NCI-H2171 treated with DMSO at 0.1 percent for 48 hours (cell line): ENCODE data around the gene SPATA13.

ENCODE experiments used
- DNase-seq: peaks from one replicate; lab custom pipeline; 2025; lab: John Stamatoyannopoulos, UW

The SPATA13 gene

GRCh38 chr13:24141333-24141910 lies 19.1 kb upstream of the SPATA13 start:
- DNase-seq: no peak

- no peak for DNase-seq
Measured at GRCh38 chr13:24142453-24142852, 18.1 kb upstream of the SPATA13 start.

- DNase-seq: no peak
Measured at GRCh38 chr13:24142886-24143285, 17.6 kb upstream of the SPATA13 start.

GRCh38 chr13:24145240-24145639 lies 15.3 kb upstream of the SPATA13 start:
- no peak for DNase-seq

- DNase-seq: no peak
Measured at GRCh38 chr13:24145674-24146073, 14.8 kb upstream of the SPATA13 start.

DNA sequence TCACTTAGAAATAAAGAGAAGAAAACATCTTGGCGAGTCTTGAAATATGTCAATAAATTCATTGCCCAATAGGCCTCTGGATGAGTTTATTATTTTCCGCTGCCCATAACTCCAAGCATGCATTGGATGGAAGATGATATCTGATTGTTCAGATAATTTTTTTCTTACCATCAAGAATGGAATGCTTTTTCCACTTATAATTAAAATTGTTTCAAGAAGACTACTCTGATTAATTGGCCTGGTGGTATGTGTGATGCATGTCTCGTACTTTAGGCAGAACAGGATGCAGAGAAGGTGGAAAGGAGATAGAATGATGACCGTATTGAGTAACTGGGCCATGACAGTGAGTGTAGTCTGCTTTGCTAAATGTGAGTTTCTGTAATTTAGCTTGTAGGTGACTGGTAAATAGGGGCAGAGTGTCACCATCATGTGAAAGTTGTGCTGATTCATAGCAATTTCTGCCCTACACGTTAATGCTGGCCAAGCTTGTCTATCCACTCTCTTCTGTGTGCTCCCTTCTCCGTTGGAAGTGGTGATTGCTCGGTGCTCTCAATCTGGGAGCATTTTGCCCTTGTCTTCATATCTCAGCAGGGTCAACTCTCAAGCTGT lies 13.5 kb upstream of the SPATA13 start:
- no peak for DNase-seq

- no peak for DNase-seq
Measured at GRCh38 chr13:24147570-24147963, 13.0 kb upstream of the SPATA13 start.

DNA sequence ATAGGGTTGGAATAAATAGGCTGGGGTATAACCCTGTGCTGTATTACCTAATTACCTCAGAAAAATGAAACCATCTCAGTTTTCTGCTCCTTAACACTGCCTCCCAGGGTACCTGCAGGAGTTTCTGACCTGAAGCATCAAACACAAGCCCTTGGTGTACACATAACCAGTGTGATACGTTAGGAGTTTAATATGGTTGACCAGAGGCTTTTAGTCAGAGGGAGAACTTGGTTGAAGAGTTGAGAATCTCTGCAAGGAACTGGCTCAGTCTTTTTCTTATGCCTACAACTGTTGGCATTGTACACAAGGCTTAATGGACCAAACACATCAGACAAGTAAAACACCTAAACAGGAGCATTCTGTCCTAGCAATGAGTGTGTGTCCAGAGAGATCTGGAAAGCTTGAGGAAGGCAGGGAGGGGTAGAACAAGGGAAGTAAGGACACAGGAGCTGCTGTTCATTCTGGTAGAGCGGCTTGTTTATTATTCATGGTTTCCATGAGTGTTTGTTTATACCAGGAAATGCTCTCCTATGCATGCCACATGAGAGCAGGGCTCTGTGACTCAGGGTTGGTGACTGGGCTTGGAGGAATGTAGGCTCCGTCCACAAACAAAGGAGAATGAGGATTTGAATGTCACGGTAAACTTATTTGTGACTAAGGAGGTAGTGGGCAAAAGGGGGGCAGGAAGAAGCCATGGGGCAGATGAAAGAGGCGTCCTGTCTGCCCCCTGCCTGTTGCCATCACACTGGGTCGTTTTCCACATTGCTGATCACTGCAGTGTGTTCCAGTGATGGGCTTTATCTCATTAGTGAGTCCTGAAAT lies 11.9 kb upstream of the SPATA13 start:
- DNase-seq: no peak

DNA sequence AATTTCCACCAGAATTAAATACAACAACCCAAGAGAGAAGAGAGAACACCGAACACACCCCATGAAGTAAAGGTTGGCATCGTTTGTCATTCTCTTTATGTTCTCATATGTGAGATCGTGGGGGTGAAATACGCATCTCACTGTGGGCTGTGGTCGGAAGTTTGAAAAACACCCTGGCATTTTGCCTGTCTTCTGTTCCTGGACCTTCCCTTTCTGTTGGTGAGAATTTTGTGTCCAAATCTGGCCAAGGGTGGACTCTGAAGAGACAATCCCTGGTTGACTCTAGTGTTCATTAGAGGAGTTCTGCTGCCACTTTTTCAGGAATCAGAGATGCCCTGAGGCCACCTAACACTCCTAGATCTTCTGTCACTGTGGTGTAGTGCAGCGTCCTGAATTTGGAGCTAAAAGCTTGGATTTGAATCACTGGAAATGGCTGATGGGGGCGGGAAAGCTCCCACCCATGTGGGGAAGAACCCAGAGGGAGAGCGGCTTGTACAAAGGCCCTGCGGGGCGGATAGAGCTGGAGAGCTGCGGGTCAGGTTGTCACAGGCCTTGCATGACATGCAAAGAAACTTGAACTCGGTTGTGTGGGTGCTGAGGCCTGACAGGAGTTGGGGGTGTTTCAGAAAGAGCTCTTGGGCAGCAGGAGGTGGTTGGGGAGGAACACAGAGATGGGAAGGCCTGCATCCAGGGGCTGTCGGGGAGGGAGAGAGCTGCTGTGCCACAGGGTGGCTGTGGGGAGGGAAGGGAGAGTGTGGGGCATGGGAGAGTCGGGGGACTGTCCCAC lies 11.1 kb upstream of the SPATA13 start:
- no peak for DNase-seq

- no peak for DNase-seq
Measured at GRCh38 chr13:24150572-24150971, 9.9 kb upstream of the SPATA13 start.

- no peak for DNase-seq
Measured at GRCh38 chr13:24151864-24152263, 8.7 kb upstream of the SPATA13 start.

DNA sequence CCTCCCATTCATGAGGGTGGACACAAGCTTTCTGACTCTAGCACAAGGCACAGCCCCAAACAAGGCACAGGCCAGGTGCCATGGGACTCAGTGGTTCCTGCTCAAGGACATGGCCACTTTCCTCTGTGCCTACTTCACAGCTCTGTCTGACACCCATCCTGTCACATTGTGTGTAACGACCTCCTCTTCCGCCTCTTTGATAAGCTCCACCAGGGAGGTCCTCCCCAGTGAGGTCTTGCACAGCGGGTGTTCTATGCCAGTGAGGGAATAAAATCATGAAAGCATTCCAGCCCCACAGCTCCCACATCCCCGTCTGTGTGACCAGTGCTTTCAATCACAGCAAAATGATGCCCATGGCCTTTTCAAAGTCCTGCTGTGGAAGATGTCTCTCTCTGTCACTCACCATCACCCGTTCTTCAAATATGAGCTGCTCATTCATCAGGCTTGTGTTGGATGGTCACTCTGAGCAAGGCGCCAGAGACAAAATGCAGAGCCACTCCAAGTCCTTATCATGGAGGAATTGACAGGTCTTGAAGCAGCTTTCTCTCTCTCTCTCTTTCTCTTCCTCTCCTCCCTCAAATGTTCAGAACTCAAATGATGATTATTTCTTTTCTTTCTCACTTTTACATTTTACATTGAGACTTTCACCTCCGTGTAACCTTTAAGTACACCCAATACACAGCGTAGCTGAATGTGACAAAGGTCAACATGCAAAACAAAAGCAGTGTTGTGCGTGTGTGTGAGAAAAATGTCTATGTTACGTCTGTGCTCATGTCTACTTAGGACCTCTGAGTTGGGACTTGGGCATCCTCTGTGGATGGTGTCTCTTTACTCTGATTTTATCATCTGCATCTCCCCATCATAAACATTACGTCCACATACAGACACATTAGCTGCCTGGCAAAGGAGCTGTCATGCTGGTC lies 8.0 kb upstream of the SPATA13 start:
- no peak for DNase-seq

DNA sequence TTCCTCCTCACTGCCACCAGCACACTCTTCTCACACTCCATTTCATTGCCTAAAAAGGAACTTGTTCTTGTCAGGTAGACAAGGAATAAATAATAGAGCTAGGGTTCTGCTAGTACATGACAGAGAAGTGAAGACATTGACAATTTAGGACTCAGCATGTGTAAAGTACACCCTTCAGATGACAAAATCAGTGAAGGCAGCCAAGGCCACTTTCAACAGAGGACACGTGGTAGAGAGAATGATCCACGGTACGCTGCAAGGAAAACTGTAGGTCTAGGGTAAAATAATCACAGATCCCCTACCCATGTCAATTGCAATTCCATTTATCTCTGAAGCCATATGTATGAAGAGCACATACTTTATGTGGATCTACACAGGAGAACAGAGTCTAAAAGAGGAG lies 7.2 kb upstream of the SPATA13 start:
- DNase-seq: no peak

GRCh38 chr13:24153979-24154701 lies 6.4 kb upstream of the SPATA13 start:
- no peak for DNase-seq

GRCh38 chr13:24159357-24159756 lies 1.2 kb upstream of the SPATA13 start:
- DNase-seq: no peak

GRCh38 chr13:24161010-24161775 lies 673 bp downstream of the SPATA13 start:
- DNase-seq: peak; percentile 29

DNA sequence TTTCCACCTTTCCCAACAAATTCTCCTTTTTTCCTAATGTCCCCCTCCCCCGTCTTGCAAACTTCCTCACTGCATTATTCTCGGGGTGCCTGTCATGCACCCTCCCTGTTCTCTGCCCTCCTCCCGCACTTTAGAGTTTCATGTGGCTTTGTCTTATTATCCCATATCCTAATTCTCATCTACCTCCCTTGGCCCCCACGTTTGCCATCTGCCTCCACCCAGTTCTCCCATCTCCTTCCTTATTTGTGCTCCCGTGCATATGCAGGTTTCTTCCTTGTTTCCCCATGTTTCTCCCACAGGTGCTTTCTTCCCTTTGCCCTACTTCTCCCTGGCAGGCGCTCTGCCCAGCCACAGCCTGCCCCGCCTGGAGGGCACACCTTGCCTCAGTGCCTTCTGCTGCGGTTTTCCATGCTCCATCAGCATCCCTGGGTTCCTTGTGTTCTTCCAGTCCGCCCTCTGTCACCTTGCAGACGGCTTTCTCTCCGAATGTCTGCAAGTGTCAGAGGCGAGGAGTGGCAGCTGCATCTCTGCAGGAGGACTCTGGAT lies 1.5 kb downstream of the SPATA13 start:
- peak; percentile 26 for DNase-seq

DNA sequence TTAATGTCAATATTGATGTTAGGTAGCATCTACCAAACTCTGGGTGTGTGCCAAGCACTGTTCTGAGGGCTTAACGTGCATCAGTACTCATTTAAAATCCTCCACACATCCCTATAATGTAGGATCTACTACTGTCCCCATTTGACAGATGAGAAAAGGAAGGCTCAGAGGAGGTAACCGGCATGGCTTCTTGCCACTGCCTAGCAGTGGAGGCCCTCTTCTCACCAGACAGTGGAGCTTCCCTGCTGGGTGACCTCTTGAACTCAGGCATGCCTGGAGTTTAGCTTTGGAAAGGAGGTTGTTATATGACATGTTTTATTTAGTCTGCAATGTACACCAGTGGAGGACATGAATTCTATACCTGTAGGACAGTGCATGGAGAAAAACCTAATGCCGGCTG lies 2.1 kb downstream of the SPATA13 start:
- no peak for DNase-seq

GRCh38 chr13:24165746-24166145 lies 5.2 kb downstream of the SPATA13 start:
- DNase-seq: no peak

GRCh38 chr13:24166561-24166960 lies 6.0 kb downstream of the SPATA13 start:
- DNase-seq: no peak
